Activated CD4-positive, alpha-beta T cell treated with anti-CD3 and anti-CD28 coated beads, Interleukin-2, amount 10 ng/mL, durations not matched to agents 24 days and 14 days (primary cell): ENCODE data around the gene NSUN3. TPM values are rescaled to one million over a fixed set of nuclear protein-coding genes. Genes with fewer than 3 reads are reported as not detected.
"Not testable (repeated sequence)": the region's sequence is repeated elsewhere in the genome, so short reads cannot be mapped to it uniquely, and the experiment has no call there.

Source experiments
- DNase-seq: peaks from one replicate; pipeline ENCODE4 v3.0.0; 2022
- H3K27ac Mint-ChIP-seq: one replicate; pipeline ENCODE4 v1.8.0; 2022; ENCODE audit warnings: mild to moderate bottlenecking, mixed read lengths
- H3K27me3 Mint-ChIP-seq: one replicate; pipeline ENCODE4 v1.8.0; 2022; ENCODE audit warnings: mixed read lengths
- H3K36me3 Mint-ChIP-seq: one replicate; pipeline ENCODE4 v1.8.0; 2022; ENCODE audit warnings: low read depth, mild to moderate bottlenecking, mixed read lengths
- H3K4me1 Mint-ChIP-seq: one replicate; pipeline ENCODE4 v1.8.0; 2021; ENCODE audit warnings: mixed read lengths
- H3K4me3 Mint-ChIP-seq: one replicate; pipeline ENCODE4 v1.8.0; 2022; ENCODE audit warnings: mild to moderate bottlenecking, moderate library complexity, mixed read lengths
- H3K9me3 Mint-ChIP-seq: one replicate; pipeline ENCODE4 v1.8.0; 2021; ENCODE audit warnings: mixed read lengths
- intact Hi-C: fragments of 100-400 bp; cut with micrococcal nuclease; formaldehyde crosslinking; loops from one replicate; pipeline ENCODE4 v1.15.1; 2023
- total RNA-seq: library from RNA; stranded (reverse); gene quantifications from 2 replicates; pipeline ENCODE4 v1.2.3, GENCODE V29; 2022

The NSUN3 gene
- total RNA-seq, 1 donor from 2014 or later, result 17.9 TPM

DNA sequence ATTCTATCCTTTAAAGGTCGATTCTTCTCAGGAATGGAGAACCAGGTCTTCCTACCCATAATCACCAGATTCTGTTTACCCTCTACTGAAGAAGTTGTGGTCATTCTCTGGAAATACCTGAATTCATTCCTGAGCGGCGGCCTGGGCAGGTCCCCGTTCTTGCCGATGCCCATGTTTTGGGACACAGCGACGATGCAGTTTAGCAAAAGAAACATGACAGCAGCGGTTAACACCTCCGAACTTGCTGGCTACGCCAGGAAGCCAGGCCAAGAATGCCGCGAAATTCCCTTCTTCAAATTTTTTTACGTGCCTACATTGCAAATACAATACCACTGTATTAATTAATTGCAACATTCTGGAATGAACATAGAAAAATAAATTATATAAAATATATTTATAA is 1.6 kb upstream of the NSUN3 start:
- peaks cover 35% of the 10 kb centered on the region for H3K36me3 Mint-ChIP-seq
- H3K4me1 Mint-ChIP-seq, result peaks cover 33% of the 10 kb centered on the region
- no peak for DNase-seq

DNA sequence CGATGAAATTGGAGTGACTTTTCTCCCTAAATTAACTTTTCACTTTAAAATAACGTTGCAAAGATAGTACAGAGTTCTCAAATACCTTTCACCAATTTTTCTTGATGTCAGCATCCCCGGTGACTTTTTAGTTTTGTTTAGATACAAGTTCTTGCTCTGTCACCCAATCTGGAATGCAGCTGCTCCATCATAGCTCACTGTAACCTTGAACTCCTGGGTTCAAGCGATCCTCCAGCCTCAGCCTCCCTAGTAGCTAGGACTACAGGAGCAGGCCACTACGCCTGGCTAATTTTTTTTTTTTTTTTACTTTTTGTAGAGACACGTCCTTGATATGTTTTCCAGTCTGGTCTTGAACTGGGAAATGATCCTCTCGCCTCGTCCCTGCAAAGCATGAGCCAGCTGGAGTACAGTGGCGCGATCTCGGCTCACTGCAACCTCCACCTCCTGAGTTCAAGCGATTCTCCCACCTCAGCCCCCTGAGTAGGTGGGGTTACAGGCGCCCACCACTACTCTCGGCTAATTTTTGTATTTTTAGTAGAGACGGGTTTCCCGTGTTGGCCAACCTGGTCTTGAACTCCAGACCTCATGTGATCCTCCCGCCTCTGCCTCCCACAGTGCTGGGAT is 747 bp downstream of the NSUN3 start:
- H3K4me1 Mint-ChIP-seq, result peaks cover 42% of the 10 kb centered on the region
- H3K27ac Mint-ChIP-seq, result peak overlapping the region; percentile 99
- intact Hi-C loops, result loop anchor here (1.0 kb wide), 1 partner anchor 83 kb away; the partner anchor contains the start of gene ARL13B
- DNase-seq, result no peak
- peaks cover 51% of the 10 kb centered on the region for H3K36me3 Mint-ChIP-seq
- H3K9me3 Mint-ChIP-seq, result peaks cover 7% of the 10 kb centered on the region
- H3K4me3 Mint-ChIP-seq, result peak overlapping the region; percentile 98
- H3K27me3 Mint-ChIP-seq, result no peaks in the 10 kb centered on the region

More for the DNA sequence above, 1.6 kb upstream of the NSUN3 start:
- Mint-ChIP-seq H3K27ac (no peak overlapping the region), H3K27me3 (no peaks in the 10 kb centered on the region), H3K9me3 (no peaks in the 10 kb centered on the region), H3K4me3 (no peak overlapping the region)
- intact Hi-C loops, result no loop called here

GRCh38 chr3:94064243-94064860 is 1.5 kb downstream of the NSUN3 start:
- Mint-ChIP-seq H3K4me1 (peaks cover 47% of the 10 kb centered on the region), H3K27me3 (no peaks in the 10 kb centered on the region), H3K27ac (peak overlapping the region; percentile 99), H3K36me3 (peaks cover 51% of the 10 kb centered on the region), H3K9me3 (peaks cover 7% of the 10 kb centered on the region), H3K4me3 (peak overlapping the region; percentile 98)
- no peak for DNase-seq
- intact Hi-C loops, result no loop called here

DNA sequence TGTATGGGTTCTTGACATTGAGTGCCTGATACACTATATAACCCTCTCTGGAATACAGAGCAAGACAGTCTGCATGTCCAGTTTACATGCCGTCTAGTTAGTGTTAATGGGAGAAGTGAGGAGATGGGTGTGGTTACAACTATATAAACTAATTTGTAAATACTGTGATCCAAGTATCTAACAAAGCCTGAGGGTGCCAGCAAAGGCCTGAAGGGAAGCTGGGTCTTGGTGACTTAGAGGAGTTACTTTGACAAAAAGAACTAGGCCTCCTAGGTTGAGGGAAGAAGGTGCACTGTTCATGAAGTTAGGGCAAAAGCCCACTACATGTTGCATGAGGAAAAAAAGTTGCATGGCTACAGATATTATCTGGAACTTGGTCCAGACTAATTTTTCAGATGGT is 2.3 kb downstream of the NSUN3 start:
- intact Hi-C loops, result no loop called here
- Mint-ChIP-seq H3K9me3 (peaks cover 7% of the 10 kb centered on the region), H3K36me3 (peaks cover 50% of the 10 kb centered on the region), H3K27me3 (no peaks in the 10 kb centered on the region), H3K4me3 (peak overlapping the region; percentile 25), H3K27ac (no peak overlapping the region), H3K4me1 (peaks cover 50% of the 10 kb centered on the region)
- no peak for DNase-seq

DNA sequence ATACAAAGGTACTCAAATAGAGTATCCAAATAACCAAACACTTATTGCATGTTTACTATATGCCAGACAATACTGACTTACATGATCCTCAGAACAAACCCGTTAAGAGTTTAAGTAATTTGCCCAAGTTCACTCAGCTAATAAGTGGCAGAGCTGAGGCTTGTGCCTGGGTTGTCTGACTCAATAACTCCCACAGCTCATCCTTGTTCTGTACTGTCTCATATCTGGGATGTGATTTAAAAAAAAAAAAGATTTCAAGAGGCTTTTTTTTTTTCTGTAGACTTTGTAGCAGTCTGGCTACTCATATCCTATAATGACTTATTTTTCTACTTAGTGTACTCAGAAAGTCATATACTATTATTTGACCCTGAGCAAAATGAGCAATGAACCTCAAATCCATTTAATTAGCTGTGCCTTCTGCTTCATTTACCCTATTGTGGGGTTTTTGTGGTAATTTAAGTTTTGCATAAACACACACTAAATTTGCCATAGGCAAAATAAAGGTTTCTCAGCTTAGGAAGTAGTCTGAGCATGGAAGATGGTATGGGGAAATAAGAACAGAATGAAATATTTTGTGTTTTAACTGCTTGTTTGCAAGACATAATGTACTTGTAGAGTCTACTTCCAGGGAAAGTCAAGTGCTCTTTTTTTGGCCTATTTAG is 3.1 kb downstream of the NSUN3 start:
- no peak overlapping the region for H3K4me3 Mint-ChIP-seq
- no peaks in the 10 kb centered on the region for H3K27me3 Mint-ChIP-seq
- H3K9me3 Mint-ChIP-seq, result peaks cover 7% of the 10 kb centered on the region
- peak overlapping the region; percentile 20 for H3K27ac Mint-ChIP-seq
- intact Hi-C loops, result no loop called here
- DNase-seq, result no peak
- H3K36me3 Mint-ChIP-seq, result peaks cover 42% of the 10 kb centered on the region
- H3K4me1 Mint-ChIP-seq, result peaks cover 51% of the 10 kb centered on the region

DNA sequence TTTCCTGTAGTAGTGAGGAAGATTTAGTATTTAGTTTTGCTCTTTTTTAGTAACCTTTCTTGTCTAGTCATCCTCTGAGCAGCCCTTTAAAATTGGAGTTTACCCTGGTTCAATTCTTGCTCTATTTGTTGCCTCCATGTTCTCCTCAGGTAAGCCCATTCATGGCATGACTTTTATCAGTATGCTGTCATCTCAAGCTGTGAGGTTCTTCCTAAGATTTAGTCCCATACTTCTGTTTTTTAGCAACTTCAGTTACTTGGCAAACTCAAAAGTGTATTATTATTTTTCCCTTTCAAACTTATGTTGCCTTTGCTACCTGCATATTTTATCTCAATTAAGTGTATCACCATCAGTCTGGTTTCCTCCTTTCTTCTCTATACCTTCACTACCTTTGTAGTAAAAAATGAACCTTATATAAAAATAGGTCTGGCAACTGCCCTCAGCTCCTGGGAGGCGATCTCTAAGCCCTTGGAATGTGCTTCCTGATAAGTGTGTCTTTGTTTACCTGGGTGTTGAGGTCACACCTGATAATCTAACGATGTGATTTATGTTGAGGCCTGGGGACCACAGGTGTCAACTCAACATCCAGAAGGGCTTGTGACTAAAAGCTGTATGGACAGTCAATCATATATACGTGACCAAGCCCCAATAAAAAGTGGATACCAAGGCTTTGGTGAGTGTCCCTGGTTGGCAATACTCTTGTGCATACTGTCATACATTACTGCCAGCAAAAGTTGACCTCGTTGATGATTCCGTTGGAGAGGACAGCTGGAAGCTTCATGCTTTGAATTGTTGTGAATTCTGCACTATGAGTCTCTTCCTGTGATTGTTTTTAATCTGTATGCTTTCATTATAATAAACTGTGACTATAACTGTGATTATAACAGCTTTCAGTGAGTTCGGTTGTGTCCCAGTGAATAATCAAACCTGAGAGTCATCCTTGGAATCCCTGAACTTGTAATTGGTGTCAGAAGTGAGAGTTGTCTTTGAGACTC is 3.9 kb downstream of the NSUN3 start:
- DNase-seq, result no peak
- Mint-ChIP-seq H3K27me3 (no peaks in the 10 kb centered on the region), H3K9me3 (peaks cover 7% of the 10 kb centered on the region), H3K4me3 (no peak overlapping the region), H3K27ac (peak overlapping the region; percentile 25), H3K36me3 (peaks cover 42% of the 10 kb centered on the region), H3K4me1 (peaks cover 56% of the 10 kb centered on the region)
- intact Hi-C loops, result no loop called here

- peaks cover 7% of the 10 kb centered on the region for H3K9me3 Mint-ChIP-seq
- H3K4me3 Mint-ChIP-seq, result no peak overlapping the region
- peaks cover 53% of the 10 kb centered on the region for H3K36me3 Mint-ChIP-seq
- H3K27me3 Mint-ChIP-seq, result no peaks in the 10 kb centered on the region
- H3K27ac Mint-ChIP-seq, result peak overlapping the region; percentile 39
- intact Hi-C loops, result loop anchor here (1.0 kb wide), 1 partner anchor 65 kb away; no protein-coding TSS in a partner anchor
- peaks cover 57% of the 10 kb centered on the region for H3K4me1 Mint-ChIP-seq
- DNase-seq, result no peak
Observed at GRCh38 chr3:94069194-94069813, 6.4 kb downstream of the NSUN3 start.

GRCh38 chr3:94070341-94070911 is 7.6 kb downstream of the NSUN3 start:
- Mint-ChIP-seq H3K36me3 (peaks cover 50% of the 10 kb centered on the region), H3K27me3 (no peaks in the 10 kb centered on the region), H3K9me3 (peaks cover 7% of the 10 kb centered on the region), H3K27ac (peak overlapping the region; percentile 38), H3K4me1 (peaks cover 53% of the 10 kb centered on the region), H3K4me3 (no peak overlapping the region)
- intact Hi-C loops, result loop anchor here (1.0 kb wide), 1 partner anchor 8 kb away; the partner anchor contains the start of gene DHFR2
- no peak for DNase-seq

GRCh38 chr3:94071713-94072284 is 8.9 kb downstream of the NSUN3 start:
- intact Hi-C loops, result no loop called here
- no peaks in the 10 kb centered on the region for H3K27me3 Mint-ChIP-seq
- H3K4me3 Mint-ChIP-seq, result peak overlapping the region; percentile 12
- peaks cover 52% of the 10 kb centered on the region for H3K36me3 Mint-ChIP-seq
- peak overlapping the region; percentile 79 for H3K27ac Mint-ChIP-seq
- H3K4me1 Mint-ChIP-seq, result peaks cover 42% of the 10 kb centered on the region
- H3K9me3 Mint-ChIP-seq, result peaks cover 7% of the 10 kb centered on the region
- peak; percentile 74 for DNase-seq

DNA sequence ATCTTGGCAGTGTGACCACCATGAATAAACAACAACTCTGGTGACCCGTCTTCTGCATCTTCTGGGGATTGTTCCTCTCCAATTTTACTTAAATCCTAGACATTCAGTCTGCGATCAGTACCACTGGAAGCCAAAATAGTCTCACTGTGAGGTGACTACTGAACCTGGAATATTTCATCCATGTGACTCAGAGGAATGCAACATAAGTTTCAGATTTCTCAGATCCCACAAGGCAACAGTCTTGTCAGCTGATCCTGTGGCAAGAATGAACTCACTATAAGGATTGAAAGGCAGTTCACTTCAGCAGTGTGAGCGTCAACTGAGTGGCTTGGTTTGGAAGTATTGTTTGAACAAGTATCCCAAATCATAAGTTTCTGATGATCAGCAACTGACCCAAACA is 13.2 kb downstream of the NSUN3 start:
- H3K27ac Mint-ChIP-seq, result no peak overlapping the region
- peaks cover 49% of the 10 kb centered on the region for H3K36me3 Mint-ChIP-seq
- DNase-seq, result no peak
- H3K9me3 Mint-ChIP-seq, result no peaks in the 10 kb centered on the region
- H3K27me3 Mint-ChIP-seq, result no peaks in the 10 kb centered on the region
- no peak overlapping the region for H3K4me3 Mint-ChIP-seq
- peaks cover 42% of the 10 kb centered on the region for H3K4me1 Mint-ChIP-seq
- intact Hi-C loops, result no loop called here

DNA sequence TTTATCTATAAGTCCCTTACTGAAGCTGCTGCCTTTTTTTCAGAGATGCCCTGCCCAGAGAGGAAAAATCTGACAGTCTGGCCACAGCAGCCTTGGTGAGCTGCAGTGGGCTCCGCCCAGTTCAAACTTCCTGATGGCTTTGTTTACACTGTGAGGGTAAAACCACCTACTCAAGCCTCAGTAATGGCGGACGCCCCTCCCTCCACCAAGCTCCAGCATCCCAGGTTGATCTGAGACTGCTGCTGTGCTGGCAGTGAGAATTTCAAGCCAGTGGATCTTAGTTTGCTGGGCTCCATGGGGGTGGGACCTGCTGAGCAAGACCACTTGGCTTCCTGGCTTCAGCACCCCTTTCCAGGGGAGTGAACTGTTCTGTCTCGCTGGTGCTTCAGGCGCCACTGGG is 17.7 kb downstream of the NSUN3 start:
- peak; percentile 76 for DNase-seq
- H3K27ac Mint-ChIP-seq, intact Hi-C loops, H3K27me3 Mint-ChIP-seq, H3K4me3 Mint-ChIP-seq, H3K9me3 Mint-ChIP-seq: not testable (repeated sequence)
- H3K36me3 Mint-ChIP-seq, result peaks cover 38% of the 10 kb centered on the region
- H3K4me1 Mint-ChIP-seq, result peaks cover 35% of the 10 kb centered on the region

DNA sequence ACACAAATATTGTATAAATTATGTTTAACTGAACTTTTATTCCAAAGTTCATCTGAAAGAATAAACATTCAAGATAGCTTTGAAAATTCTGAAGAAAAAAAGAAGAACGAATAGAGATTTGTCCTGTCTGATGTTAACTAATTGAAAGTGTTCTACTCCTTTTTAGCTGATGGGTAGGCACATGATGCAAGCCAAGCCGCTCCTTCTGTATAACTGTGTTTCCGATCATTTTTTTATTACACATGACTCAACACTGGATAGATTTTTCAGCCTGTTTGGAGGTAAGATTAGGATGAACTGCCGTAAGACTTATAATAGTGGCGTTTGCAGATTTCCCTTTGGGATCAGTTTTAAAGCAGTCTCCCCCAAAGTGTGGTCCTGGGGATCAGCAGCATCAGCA is 19.0 kb downstream of the NSUN3 start:
- Mint-ChIP-seq H3K9me3 (no peaks in the 10 kb centered on the region), H3K4me1 (peaks cover 35% of the 10 kb centered on the region), H3K4me3 (no peak overlapping the region), H3K27ac (no peak overlapping the region), H3K27me3 (no peaks in the 10 kb centered on the region), H3K36me3 (peaks cover 30% of the 10 kb centered on the region)
- DNase-seq, result no peak
- intact Hi-C loops, result no loop called here
